Posterior cingulate gyrus (tissue), 11 donors: ENCODE measurements around the gene TRAF7.

ENCODE experiments used
- DNase-seq, 10 donors: peaks; one replicate each; pipeline versions ENCODE4 v3.0.0 to v3.0.0-alpha.2; 2020 to 2021; ENCODE audit warnings: mixed read lengths in 3 of 10
- intact Hi-C: fragments of 100-400 bp; cut with DNase I; formaldehyde crosslinking; loops from one replicate; pipeline ENCODE4 v1.15.1; 2023

Gene TRAF7

DNA sequence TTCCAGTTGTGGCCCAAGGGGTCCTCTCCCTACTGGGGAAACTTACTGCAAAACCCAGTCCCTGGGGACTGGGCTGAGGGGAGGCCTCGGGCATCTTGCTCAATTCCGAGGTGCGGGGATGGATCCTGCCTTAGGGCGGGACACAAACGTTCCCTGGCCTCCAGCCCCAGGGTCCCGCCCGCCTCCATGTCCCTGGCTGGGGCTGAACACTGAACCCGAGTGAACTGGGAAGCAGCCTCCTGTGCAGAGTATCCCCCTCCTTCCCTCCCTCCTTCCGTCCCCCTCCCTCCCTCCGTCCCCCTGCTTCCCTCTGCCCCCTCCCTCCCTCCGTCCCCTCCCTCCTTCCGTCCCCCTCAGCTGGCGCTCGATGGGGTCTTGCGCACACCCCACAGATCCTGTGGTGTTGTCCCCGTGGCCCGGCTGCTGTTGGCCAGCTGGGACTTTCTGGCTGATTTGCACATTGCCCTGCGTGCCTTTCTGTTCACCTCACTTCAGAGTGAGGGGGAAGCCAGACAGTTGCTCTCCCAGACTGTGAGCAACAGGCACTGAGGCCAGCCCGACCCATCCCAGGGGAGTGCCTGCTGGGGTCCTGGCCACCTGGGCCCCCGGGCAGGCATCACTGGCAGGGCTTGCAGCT, 5.5 kb downstream of the TRAF7 start:
- intact Hi-C loops: no loop called here
- no peak for DNase-seq

- DNase-seq: no peak
- intact Hi-C loops: no loop called here
These were observed 6.3 kb downstream of the TRAF7 start for GRCh38 chr16:2161911-2162310.

GRCh38 chr16:2162676-2163118, 7.1 kb downstream of the TRAF7 start:
- peak in 1 of 10 donors; percentile 74 for DNase-seq
- intact Hi-C loops: no loop called here

GRCh38 chr16:2163211-2163881, 7.8 kb downstream of the TRAF7 start:
- peak in 1 of 10 donors; percentile 75 for DNase-seq
- intact Hi-C loops: no loop called here

DNA sequence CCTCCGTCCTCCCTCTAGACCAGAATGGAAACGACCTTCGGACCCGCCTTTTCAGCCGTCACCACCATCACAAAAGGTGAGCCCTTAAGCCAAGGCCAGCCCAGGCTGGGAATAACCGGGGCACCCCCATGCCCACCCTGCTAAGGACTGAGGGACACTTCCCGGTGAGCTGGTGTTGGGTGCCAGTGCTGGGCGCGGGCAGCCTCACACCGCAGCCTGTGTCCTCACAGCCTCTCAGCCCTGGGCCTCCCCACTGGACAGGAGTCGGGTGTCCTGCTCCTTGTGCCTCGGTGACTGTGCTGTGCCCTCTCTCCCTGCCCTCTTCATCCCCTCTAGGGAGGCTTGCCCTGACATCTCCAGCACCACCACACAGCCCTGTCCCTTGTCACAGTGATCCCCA, 10.3 kb downstream of the TRAF7 start:
- intact Hi-C loops: no loop called here
- DNase-seq: no peak

DNA sequence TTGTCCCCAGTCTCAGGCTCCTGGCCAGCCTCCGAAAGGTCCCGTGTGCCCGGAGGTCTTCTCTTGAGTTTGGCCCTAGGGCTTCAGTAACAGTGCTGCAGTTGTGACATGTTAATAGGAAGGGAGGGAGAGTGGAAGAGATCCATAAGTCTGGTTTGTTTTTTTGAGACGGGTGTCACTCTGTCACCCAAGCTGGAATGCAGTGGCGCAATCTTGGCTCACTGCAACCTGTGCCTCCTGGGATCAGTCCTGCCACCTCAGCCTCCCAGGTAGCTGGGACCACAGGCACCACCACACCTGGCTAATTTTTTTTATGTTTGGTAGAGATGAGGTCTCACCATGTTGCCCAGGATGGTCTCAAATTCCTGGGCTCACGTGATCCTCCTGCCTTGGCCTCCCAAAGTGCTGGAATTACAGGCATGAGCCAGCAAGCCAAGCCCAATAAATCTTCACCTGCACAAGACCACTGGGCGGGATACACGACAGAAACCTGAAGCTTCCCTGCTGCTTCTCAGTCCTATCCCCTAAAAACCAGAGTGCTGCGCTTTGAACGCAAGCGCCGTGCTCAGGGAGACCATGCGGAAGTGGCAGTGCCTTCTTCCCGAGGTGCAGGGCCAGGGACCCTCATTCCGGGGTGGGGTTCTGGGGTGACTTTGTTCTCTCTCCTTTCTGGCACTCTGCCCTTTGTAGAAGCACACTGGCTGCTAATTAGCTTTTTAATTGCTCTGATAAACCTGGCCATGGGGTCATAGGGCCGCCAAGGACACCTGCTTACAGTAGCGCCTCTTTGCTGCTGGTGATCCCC, 10.9 kb downstream of the TRAF7 start:
- no peak for DNase-seq

DNA sequence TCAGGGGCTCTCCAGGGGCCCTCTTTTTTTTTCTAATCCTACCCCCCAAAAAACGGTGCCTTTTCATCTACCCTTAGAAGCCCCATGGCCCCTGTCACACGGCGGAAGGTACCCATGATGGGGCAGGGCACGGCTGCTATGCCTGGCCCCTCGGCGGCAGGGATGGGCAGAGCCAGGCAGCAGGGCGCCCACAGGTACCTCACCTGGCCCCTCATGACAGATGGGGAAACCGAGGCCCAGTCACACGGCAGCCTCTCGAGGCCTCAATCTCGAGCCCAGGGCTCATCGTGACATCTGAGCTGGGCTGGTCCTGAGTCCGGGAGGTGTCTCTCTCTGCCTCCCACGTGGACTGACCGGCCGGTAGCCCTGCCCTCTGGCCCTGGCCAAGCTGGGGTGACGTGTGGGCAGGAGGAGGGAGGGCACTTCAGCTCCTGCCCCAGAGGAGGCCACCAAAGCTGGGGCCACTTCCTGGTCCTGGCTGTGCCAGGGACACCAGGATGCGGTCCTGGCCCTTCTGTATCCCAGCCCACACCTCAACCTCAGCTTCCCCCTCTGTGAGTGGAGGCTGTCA, 11.6 kb downstream of the TRAF7 start:
- intact Hi-C loops: no loop called here
- DNase-seq: no peak

More for the DNA sequence above, 10.9 kb downstream of the TRAF7 start:
- intact Hi-C loops: no loop called here

DNA sequence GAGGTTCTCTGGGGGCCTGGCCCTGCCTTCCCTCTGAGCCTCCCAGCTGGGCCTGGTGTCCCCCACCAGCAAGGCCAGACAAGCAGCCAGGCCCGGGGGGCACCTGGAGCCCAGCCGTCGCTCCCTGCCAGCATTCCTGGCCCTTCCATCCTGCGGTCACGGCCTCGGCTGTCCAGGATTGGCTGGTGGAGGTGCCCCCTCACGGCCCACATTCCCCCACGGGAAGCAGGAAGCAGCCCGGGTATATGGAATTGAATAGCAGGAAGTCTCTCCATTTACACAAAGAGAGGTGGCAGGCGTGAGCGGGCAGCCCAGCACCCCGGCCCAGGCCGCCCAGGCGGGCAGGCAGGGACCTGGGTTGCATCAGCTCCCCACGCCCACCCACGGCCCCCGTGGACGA, 14.5 kb downstream of the TRAF7 start:
- intact Hi-C loops: no loop called here
- DNase-seq: no peak

- DNase-seq: no peak
- intact Hi-C loops: no loop called here
These were observed 15.2 kb downstream of the TRAF7 start for GRCh38 chr16:2170587-2171435.

DNA sequence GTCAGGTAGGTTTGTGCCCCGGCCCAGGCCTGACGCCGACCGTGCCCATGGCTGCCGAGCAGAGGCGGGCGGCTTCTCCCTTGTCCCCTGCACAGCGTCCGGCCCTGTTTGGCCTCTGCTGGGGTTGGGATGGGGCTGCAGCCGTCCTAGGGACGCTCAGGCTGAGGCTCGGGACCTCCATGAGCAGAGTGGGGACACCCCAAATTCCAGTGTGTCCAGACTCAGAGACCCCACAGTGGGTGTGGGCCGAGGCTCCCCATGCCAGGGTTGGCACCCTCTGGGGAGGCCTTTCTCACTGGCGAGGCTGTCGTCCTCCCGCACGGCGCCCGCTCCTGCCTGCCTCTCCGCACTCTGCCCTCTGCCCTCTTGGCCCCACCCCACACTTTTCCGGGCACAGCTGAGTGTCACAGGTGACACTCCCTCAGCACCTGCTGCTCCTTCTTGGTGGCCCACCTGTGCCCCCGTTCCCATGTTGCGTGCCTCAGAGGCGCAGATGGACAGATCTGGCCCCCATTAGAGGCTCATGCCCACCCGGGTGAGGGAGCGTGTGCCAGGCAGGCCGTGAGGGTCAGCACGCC, 16.1 kb downstream of the TRAF7 start:
- intact Hi-C loops: no loop called here

GRCh38 chr16:2172688-2173335, 17.2 kb downstream of the TRAF7 start:
- intact Hi-C loops: no loop called here
- DNase-seq: no peak

More for the DNA sequence above, 16.1 kb downstream of the TRAF7 start:
- DNase-seq: no peak

DNA sequence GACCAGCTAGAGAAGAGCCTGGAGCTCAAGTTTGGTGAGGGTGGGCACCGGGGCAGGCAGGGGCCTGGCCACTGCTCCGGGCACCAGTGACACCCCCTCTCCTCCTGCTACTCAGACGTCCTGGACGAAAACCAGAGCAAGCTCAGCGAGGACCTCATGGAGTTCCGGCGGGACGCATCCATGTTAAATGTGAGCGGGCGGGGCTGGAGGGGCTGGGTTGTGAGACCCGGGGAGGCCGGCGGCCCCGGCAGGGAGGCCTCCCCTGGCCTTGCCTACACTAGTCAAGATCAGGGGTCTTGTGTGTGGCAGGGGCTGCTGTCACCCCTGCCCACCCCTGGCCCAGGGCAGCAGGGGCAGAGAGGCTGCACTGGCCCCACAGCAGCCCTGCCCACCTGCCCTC, 17.8 kb downstream of the TRAF7 start:
- intact Hi-C loops: no loop called here
- no peak for DNase-seq

GRCh38 chr16:2173916-2174315, 18.3 kb downstream of the TRAF7 start:
- intact Hi-C loops: no loop called here
- no peak for DNase-seq

DNA sequence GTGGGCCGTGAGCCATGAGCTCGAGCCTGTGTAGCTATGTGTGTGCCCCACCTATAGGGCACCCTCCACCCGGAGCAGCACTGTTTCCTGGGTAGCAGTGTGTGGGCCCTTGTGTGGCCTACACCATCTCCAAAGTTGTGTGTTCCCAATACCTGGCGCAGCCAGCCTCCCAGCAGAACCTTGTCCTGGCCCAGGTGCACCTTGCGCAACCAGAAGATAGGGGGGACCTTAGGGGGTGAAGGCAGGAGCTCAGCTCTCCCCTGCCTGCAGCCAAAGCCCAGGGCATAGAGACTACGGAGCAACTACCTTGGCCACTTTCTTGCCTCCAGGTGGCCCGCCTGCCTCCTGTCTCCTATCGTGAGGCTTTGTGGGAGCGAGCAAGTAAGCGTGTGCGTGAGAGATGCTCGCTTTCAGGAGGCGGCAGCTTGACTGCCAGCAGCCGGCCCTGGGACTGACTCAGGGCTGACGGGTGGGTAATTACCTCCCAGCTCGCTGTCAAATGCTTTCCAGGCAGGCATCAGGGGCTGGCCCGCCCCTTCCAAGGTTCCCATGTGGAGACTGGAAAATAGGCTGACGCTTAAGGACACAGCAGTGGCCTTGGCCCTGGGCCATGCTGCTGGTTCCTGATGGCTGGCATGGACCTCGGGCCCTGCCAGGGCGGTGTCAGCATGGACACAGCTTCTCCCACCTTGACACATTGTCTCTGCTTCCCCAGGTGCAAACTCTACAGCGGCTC, 19.0 kb downstream of the TRAF7 start:
- DNase-seq: peak in 3 of 10 donors; percentile 60 to 91 (median 85)
- intact Hi-C loops: no loop called here

- intact Hi-C loops: no loop called here
- no peak for DNase-seq
These were observed 19.9 kb downstream of the TRAF7 start for GRCh38 chr16:2175454-2175853.

GRCh38 chr16:2176047-2176446, 20.5 kb downstream of the TRAF7 start:
- no peak for DNase-seq
- intact Hi-C loops: no loop called here

DNA sequence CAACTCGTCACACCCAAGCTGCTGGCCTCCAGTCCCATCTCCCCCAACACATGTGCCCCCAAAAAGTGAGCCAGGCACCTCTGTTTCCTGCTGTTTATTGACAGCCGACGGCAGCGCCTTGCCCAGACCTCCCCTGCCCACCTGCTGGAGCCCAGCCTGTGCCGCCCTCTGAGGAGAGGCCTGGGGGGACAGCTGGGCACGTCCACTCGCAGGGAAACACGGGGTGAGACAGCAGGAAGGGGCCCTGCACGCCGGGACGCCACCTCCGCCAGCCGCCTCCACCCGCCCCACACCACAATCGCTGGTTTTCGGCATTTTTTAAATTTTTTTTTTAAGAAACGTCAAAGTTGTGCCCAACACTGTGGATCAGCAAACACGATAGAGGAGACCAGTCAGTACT, 21.5 kb downstream of the TRAF7 start:
- intact Hi-C loops: no loop called here

DNA sequence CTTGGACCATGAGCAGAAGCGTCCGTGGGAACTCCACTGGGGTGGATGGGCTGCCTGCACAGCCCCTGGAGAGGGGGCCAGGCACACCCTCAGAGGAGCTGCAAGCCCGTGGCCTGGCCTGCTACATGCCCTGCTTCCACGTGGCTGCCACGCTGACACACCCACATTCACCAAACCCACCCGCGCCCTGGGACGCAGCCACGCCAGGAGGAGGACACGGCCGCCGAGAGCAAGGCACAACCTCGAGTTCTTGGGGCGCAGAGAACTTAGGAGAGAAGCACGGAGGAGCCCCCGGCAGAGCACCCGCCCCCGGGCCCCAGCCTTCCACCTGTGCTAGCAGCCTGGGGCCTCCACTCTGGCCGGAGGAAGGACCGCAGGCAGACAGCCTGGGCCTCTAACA, 22.0 kb downstream of the TRAF7 start:
- intact Hi-C loops: no loop called here

More for the DNA sequence above, 21.5 kb downstream of the TRAF7 start:
- DNase-seq: no peak

More for the DNA sequence above, 22.0 kb downstream of the TRAF7 start:
- DNase-seq: no peak
